NCI-H2029 (cell line): ENCODE measurements around the gene CYP2F1.
"Not testable (repeated sequence)": the region's sequence is repeated elsewhere in the genome, so short reads cannot be mapped to it uniquely, and the experiment has no call there.

Experiments
- DNase-seq: peaks from one replicate; lab custom pipeline; 2025; lab: John Stamatoyannopoulos, UW

The CYP2F1 gene

GRCh38 chr19:41127362-41127761 is 13.1 kb downstream of the CYP2F1 start:
- not testable (repeated sequence) for DNase-seq

GRCh38 chr19:41127801-41128300 is 13.6 kb downstream of the CYP2F1 start:
- DNase-seq: peak; percentile 40

GRCh38 chr19:41128692-41129091 is 14.5 kb downstream of the CYP2F1 start:
- no peak for DNase-seq

- no peak for DNase-seq
Observed at GRCh38 chr19:41131186-41131585, 17.0 kb downstream of the CYP2F1 start.

GRCh38 chr19:41133260-41133659 is 19.0 kb downstream of the CYP2F1 start:
- DNase-seq: no peak

- DNase-seq: no peak
Observed at GRCh38 chr19:41134616-41135015, 20.4 kb downstream of the CYP2F1 start.

- DNase-seq: not testable (repeated sequence)
Observed at GRCh38 chr19:41135390-41136384, 21.5 kb downstream of the CYP2F1 start.

- DNase-seq: no peak
Observed at GRCh38 chr19:41136636-41137455, 22.6 kb downstream of the CYP2F1 start.

- DNase-seq: peak; percentile 67
Observed at GRCh38 chr19:41144403-41144802, 30.2 kb downstream of the CYP2F1 start.

GRCh38 chr19:41149831-41150230 is 35.6 kb downstream of the CYP2F1 start:
- DNase-seq: no peak

- DNase-seq: not testable (repeated sequence)
Observed at GRCh38 chr19:41150986-41151385, 36.8 kb downstream of the CYP2F1 start.

- DNase-seq: no peak
Observed at GRCh38 chr19:41154060-41154459, 39.8 kb downstream of the CYP2F1 start.

GRCh38 chr19:41156207-41156606 is 42.0 kb downstream of the CYP2F1 start:
- no peak for DNase-seq

GRCh38 chr19:41159881-41160280 is 45.6 kb downstream of the CYP2F1 start:
- DNase-seq: no peak

- no peak for DNase-seq
Observed at GRCh38 chr19:41161903-41162302, 47.7 kb downstream of the CYP2F1 start.

GRCh38 chr19:41166944-41167804 is 52.9 kb downstream of the CYP2F1 start:
- no peak for DNase-seq

GRCh38 chr19:41172297-41173164 is 58.3 kb downstream of the CYP2F1 start:
- DNase-seq: no peak

- DNase-seq: no peak
Observed at GRCh38 chr19:41174297-41174928, 60.2 kb downstream of the CYP2F1 start.

GRCh38 chr19:41175801-41176777 is 61.9 kb downstream of the CYP2F1 start:
- no peak for DNase-seq
